ENCODE measurements around the gene LHX1. TPM values are rescaled to one million over a fixed set of nuclear protein-coding genes. Genes with fewer than 3 reads are reported as not detected.

Gene LHX1
- polyA plus RNA-seq, 1 donor from 2014 or later = 2.5 TPM

GRCh38 chr17:36941265-36942010, 4.2 kb downstream of the LHX1 start:
- Histone ChIP-seq H3F3A (ENCODE audit: insufficient read depth, low read length, poor library complexity, severe bottlenecking) (no peaks in the 10 kb centered on the region), H3K4me2 (ENCODE audit: low read length) (no peak overlapping the region), H3K9me3 (ENCODE audit: low read length) (no peaks in the 10 kb centered on the region), H3K27me3 (ENCODE audit: insufficient read depth, low read depth, low read length) (peaks cover 100% of the 10 kb centered on the region), H3K79me2 (replicated peaks; ENCODE audit: insufficient read depth, low read length) (no peaks in the 10 kb centered on the region), H3K4me3 (ENCODE audit: low read length) (peak overlapping the region; percentile 46), H3K27ac (ENCODE audit: low read length) (no peak overlapping the region), H2AFZ (ENCODE audit: low read depth, low read length) (no peak overlapping the region), H3K36me3 (ENCODE audit: insufficient read depth, low read length) (no peaks in the 10 kb centered on the region), H4K20me1 (ENCODE audit: insufficient read depth) (no peaks in the 10 kb centered on the region), H3K9me2 (ENCODE audit: insufficient read depth, low read length) (no peaks in the 10 kb centered on the region), H3K9ac (ENCODE audit: low read length) (no peak overlapping the region)
- TF ChIP-seq CTCF (IDR thresholded peaks at IDR 0.05; ENCODE audit: poor library complexity, severe bottlenecking) (no peak), EZH2 (IDR thresholded peaks at IDR 0.05; ENCODE audit: borderline replicate concordance, insufficient read depth, low read length, poor library complexity, severe bottlenecking) (no peak), TAF1 (IDR thresholded peaks at IDR 0.05; ENCODE audit: low read depth) (no peak), SMC3 (conservative IDR thresholded peaks at IDR 0.05; ENCODE audit: poor library complexity) (no peak), REST (IDR thresholded peaks at IDR 0.05; ENCODE audit: borderline replicate concordance) (no peak), MXI1 (conservative IDR thresholded peaks at IDR 0.05; ENCODE audit: poor library complexity, severe bottlenecking) (no peak), RAD21 (conservative IDR thresholded peaks at IDR 0.05) (no peak)

- H3K9me3 ChIP-seq (ENCODE audit: low read length) = no peaks in the 10 kb centered on the region
- H3K27ac ChIP-seq (ENCODE audit: low read length) = no peak overlapping the region
- H4K20me1 ChIP-seq (ENCODE audit: insufficient read depth) = no peaks in the 10 kb centered on the region
- H3K9me2 ChIP-seq (ENCODE audit: insufficient read depth, low read length) = no peaks in the 10 kb centered on the region
- no peaks in the 10 kb centered on the region for H3K79me2 ChIP-seq (replicated peaks; ENCODE audit: insufficient read depth, low read length)
- no peaks in the 10 kb centered on the region for H3F3A ChIP-seq (ENCODE audit: insufficient read depth, low read length, poor library complexity, severe bottlenecking)
- H3K4me3 ChIP-seq (ENCODE audit: low read length) = peak overlapping the region; percentile 46
- peak; percentile 80 for TF ChIP-seq EZH2 (IDR thresholded peaks at IDR 0.05; ENCODE audit: borderline replicate concordance, insufficient read depth, low read length, poor library complexity, severe bottlenecking)
- TF ChIP-seq REST (IDR thresholded peaks at IDR 0.05; ENCODE audit: borderline replicate concordance) = no peak
- H3K36me3 ChIP-seq (ENCODE audit: insufficient read depth, low read length) = no peaks in the 10 kb centered on the region
- no peak overlapping the region for H3K4me2 ChIP-seq (ENCODE audit: low read length)
- peaks cover 100% of the 10 kb centered on the region for H3K27me3 ChIP-seq (ENCODE audit: insufficient read depth, low read depth, low read length)
- H2AFZ ChIP-seq (ENCODE audit: low read depth, low read length) = no peak overlapping the region
- no peak overlapping the region for H3K9ac ChIP-seq (ENCODE audit: low read length)
Observed at GRCh38 chr17:36942019-36942599, 4.8 kb downstream of the LHX1 start.
